ENCODE results near the gene EFNA4. TPM values are rescaled to one million over a fixed set of nuclear protein-coding genes. Genes with fewer than 3 reads are reported as not detected.

The EFNA4 gene
- total and polyA plus RNA-seq, 2 donors (not counting 1 experiment from before 2014, with no cell fraction given) = 8.4 to 10.6 TPM

- Histone ChIP-seq H3K9me3 (ENCODE audit: control extremely low read depth in 1 of 3, control insufficient read depth in 2 of 3, insufficient read depth in 1 of 3, low read length in 2 of 3) (peaks cover 0 to 3% (median 0%) of the 10 kb centered on the region in 3 donors), H3K4me3 (ENCODE audit: control extremely low read depth in 1 of 5, extremely low read depth in 1 of 5, insufficient read depth in 1 of 5, low read depth in 2 of 5, low read length in 4 of 5) (no peak overlapping the region), H2AFZ (ENCODE audit: insufficient read depth, low read depth, low read length, poor library complexity, severe bottlenecking) (no peak overlapping the region), H3K36me3 (replicated peaks in 1 of 2; ENCODE audit: control extremely low read depth in 1 of 2, control insufficient read depth in 1 of 2, extremely low read depth in 1 of 2, insufficient read depth in 2 of 2, low read length in 1 of 2) (no peaks in the 10 kb centered on the region), H4K20me1 (ENCODE audit: control insufficient read depth, insufficient read depth, low read length, poor library complexity, severe bottlenecking) (no peaks in the 10 kb centered on the region), H3K27me3 (replicated peaks in 1 of 4; ENCODE audit: control extremely low read depth in 1 of 4, control insufficient read depth in 3 of 4, insufficient read depth in 4 of 4, low read length in 3 of 4) (peaks cover 0 to 5% (median 3%) of the 10 kb centered on the region in 4 experiments), H3K79me2 (ENCODE audit: control insufficient read depth, insufficient read depth, low read length) (no peaks in the 10 kb centered on the region), H3K4me1 (ENCODE audit: control insufficient read depth in 2 of 2, insufficient read depth in 2 of 2, low read length in 2 of 2) (peaks cover 1 to 2% of the 10 kb centered on the region in 2 donors), H3K9ac (ENCODE audit: low read length) (no peak overlapping the region), H3K4me2 (replicated peaks; ENCODE audit: low read depth, low read length, poor library complexity, severe bottlenecking) (no peak overlapping the region), H3K27ac (ENCODE audit: low read length in 2 of 2) (no peak overlapping the region)
- intact Hi-C loops (cut with micrococcal nuclease) = no loop called here
- Mint-ChIP-seq H3K4me3 (no peak overlapping the region), H3K9me3 (ENCODE audit: insufficient read depth) (no peaks in the 10 kb centered on the region), H3K4me1 (no peaks in the 10 kb centered on the region), H3K27ac (no peak overlapping the region), H3K27me3 (peaks cover 12% of the 10 kb centered on the region)
- POLR2A ChIA-PET = no interaction called here
- TF ChIP-seq CTCF (IDR thresholded peaks at IDR 0.05) = no peak
- TF ChIP-seq EZH2 (IDR thresholded peaks at IDR 0.05; ENCODE audit: borderline replicate concordance, insufficient read depth, low read depth, low read length, poor library complexity, severe bottlenecking) = no peak
- 74% methylated on average over 4 of the region's 7 CpGs for WGBS (ENCODE audit: insufficient coverage)
- no peak for DNase-seq
- no peak for ATAC-seq (ENCODE audit: low read depth)
- CTCF ChIA-PET = interaction anchor here (1.4 to 3.0 kb wide), 2 partner anchors 68 to 73 kb away, joined by 5 to 11 read pairs; partner anchors contain the start of gene KRTCAP2
Observed at GRCh38 chr1:155099331-155099730, 35.8 kb downstream of the EFNA4 start.

GRCh38 chr1:155103325-155103724 is 39.8 kb downstream of the EFNA4 start:
- CTCF ChIA-PET = interaction anchor here (2.0 kb wide), 1 partner anchor 12 kb away, joined by 10 read pairs; no protein-coding TSS in a partner anchor

More at GRCh38 chr1:155103325-155103724, 39.8 kb downstream of the EFNA4 start:
- no peaks in the 10 kb centered on the region for H3K9me3 Mint-ChIP-seq (ENCODE audit: insufficient read depth)
- intact Hi-C loops (cut with micrococcal nuclease) = no loop called here
- DNase-seq = no peak
- ATAC-seq (ENCODE audit: low read depth) = no peak
- 0% methylated on average over 1 of the region's 9 CpGs for WGBS (ENCODE audit: insufficient coverage)
- H3K4me3 Mint-ChIP-seq = no peak overlapping the region
- no peaks in the 10 kb centered on the region for H3K36me3 ChIP-seq (replicated peaks in 1 of 2; ENCODE audit: control extremely low read depth in 1 of 2, control insufficient read depth in 1 of 2, extremely low read depth in 1 of 2, insufficient read depth in 2 of 2, low read length in 1 of 2)
- H2AFZ ChIP-seq (ENCODE audit: insufficient read depth, low read depth, low read length, poor library complexity, severe bottlenecking) = no peak overlapping the region
- H3K79me2 ChIP-seq (ENCODE audit: control insufficient read depth, insufficient read depth, low read length) = no peaks in the 10 kb centered on the region
- no peaks in the 10 kb centered on the region for H3K4me1 ChIP-seq (ENCODE audit: control insufficient read depth in 2 of 2, insufficient read depth in 2 of 2, low read length in 2 of 2)
- no peaks in the 10 kb centered on the region for H3K27me3 ChIP-seq (replicated peaks in 1 of 4; ENCODE audit: control extremely low read depth in 1 of 4, control insufficient read depth in 3 of 4, insufficient read depth in 4 of 4, low read length in 3 of 4)
- no peak overlapping the region for H3K9ac ChIP-seq (ENCODE audit: low read length)
- POLR2A ChIA-PET = no interaction called here
- H3K27ac Mint-ChIP-seq = no peak overlapping the region
- no peaks in the 10 kb centered on the region for H3K9me3 ChIP-seq (ENCODE audit: control extremely low read depth in 1 of 3, control insufficient read depth in 2 of 3, insufficient read depth in 1 of 3, low read length in 2 of 3)
- H3K4me2 ChIP-seq (replicated peaks; ENCODE audit: low read depth, low read length, poor library complexity, severe bottlenecking) = no peak overlapping the region
- TF ChIP-seq CTCF (IDR thresholded peaks at IDR 0.05) (no peak), EZH2 (IDR thresholded peaks at IDR 0.05; ENCODE audit: borderline replicate concordance, insufficient read depth, low read depth, low read length, poor library complexity, severe bottlenecking) (no peak)
- no peaks in the 10 kb centered on the region for H3K4me1 Mint-ChIP-seq
- H3K27ac ChIP-seq (ENCODE audit: low read length in 2 of 2) = no peak overlapping the region
- no peaks in the 10 kb centered on the region for H4K20me1 ChIP-seq (ENCODE audit: control insufficient read depth, insufficient read depth, low read length, poor library complexity, severe bottlenecking)
- H3K4me3 ChIP-seq (ENCODE audit: control extremely low read depth in 1 of 5, extremely low read depth in 1 of 5, insufficient read depth in 1 of 5, low read depth in 2 of 5, low read length in 4 of 5) = no peak overlapping the region
- H3K27me3 Mint-ChIP-seq = no peaks in the 10 kb centered on the region
